Measurements from ENCODE around the gene STARD3. TPM values are rescaled to one million over a fixed set of nuclear protein-coding genes. Genes with fewer than 3 reads are reported as not detected.

The STARD3 gene
- total RNA-seq, 1 experiment from 2014 or later, result 30.1 TPM

DNA sequence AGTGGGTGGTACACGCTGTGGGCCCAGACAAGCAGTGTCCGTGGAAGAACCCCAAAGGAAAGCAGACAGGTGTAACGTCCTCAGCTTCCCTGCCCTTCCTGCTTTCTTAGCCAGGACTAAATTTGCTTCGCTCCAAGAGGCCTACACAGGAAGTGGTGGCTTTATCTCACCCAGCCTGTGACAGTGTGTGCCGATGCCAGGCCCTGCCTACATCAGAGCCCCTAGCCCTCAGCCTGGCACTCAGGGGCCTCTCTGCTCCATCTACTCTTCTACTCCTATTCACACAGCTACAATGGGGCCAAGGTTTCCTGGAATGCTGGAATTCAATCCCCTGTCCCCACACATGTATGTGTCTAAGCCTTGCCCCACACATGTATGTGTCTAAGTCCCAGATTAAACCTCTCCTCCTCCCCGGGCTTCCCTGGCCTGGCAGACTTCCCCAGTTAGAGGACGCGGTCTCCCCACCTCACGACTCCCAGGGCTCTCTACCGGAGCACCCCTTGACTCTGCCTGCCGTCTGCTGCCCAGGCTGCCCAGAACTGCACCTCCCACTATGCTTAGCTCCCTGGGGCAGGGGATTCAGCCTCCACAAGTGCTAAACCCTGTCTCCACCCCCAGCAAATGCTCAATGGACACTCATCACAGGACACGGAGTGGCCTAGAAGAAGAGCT lies 42.7 kb downstream of the STARD3 start:
- intact Hi-C loops (cut with micrococcal nuclease), result no loop called here
- Mint-ChIP-seq H3K4me3 (ENCODE audit: unreplicated experiment) (no peak overlapping the region), H3K36me3 (ENCODE audit: insufficient read depth, unreplicated experiment) (no peaks in the 10 kb centered on the region), H3K4me1 (ENCODE audit: insufficient read depth, unreplicated experiment) (peaks cover 4% of the 10 kb centered on the region), H3K27me3 (ENCODE audit: insufficient read depth, unreplicated experiment) (no peaks in the 10 kb centered on the region), H3K9me3 (ENCODE audit: unreplicated experiment) (no peaks in the 10 kb centered on the region), H3K27ac (ENCODE audit: low read depth, unreplicated experiment) (no peak overlapping the region)
- BruUV-seq (replicated peaks), result no TSS peak
- POLR2A ChIA-PET, result interaction anchor here (1.0 kb wide), 1 partner anchor 20 kb away, joined by 3 read pairs; the partner anchor contains the start of gene ERBB2
- CTCF ChIA-PET, result interaction anchor here (0.6 kb wide), 1 partner anchor 310 kb away, joined by 3 read pairs; no protein-coding TSS in a partner anchor
- TF ChIP-seq, protein P1, sequence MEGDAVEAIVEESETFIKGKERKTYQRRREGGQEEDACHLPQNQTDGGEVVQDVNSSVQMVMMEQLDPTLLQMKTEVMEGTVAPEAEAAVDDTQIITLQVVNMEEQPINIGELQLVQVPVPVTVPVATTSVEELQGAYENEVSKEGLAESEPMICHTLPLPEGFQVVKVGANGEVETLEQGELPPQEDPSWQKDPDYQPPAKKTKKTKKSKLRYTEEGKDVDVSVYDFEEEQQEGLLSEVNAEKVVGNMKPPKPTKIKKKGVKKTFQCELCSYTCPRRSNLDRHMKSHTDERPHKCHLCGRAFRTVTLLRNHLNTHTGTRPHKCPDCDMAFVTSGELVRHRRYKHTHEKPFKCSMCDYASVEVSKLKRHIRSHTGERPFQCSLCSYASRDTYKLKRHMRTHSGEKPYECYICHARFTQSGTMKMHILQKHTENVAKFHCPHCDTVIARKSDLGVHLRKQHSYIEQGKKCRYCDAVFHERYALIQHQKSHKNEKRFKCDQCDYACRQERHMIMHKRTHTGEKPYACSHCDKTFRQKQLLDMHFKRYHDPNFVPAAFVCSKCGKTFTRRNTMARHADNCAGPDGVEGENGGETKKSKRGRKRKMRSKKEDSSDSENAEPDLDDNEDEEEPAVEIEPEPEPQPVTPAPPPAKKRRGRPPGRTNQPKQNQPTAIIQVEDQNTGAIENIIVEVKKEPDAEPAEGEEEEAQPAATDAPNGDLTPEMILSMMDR (IDR thresholded peaks at IDR 0.05; ENCODE audit: unreplicated experiment), result no peak
- DNase-seq (ENCODE audit: unreplicated experiment), result no peak

DNA sequence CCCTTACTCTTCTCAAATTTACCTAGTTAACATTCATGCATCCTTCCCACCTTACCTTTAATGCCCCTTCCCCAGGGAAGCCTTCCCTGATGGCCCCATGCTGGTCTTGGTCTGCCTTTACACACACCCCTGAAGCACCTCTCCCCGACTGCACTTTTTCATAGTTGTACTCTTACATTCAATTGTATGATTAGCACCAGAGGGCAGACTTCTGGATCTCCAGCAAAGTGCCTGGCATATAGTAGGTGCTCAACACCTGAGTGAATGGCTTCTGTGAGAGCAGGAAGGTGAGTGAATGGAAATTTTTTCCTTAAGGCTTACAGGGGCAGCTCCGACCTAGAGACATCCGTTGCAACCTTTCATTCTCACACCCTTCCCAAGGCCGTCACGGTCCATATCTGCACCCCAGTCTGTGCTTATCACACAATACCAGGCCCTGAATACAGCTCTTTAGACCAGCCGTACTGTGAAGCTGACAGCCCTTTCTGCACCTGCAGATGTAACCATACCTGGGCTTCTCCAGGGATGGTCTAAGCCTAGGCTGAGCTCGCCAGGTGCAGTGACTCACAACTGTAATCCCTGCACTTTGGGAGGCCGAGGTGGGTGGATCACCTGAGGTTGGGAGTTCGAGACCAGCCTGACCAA lies 46.5 kb downstream of the STARD3 start:
- CTCF ChIA-PET, result interaction anchor here (0.6 to 1.6 kb wide), 3 partner anchors 30 to 70 kb away, joined by 3 to 4 read pairs (median 4); no protein-coding TSS in a partner anchor
- no peak for DNase-seq (ENCODE audit: unreplicated experiment)
- Mint-ChIP-seq H3K36me3 (ENCODE audit: insufficient read depth, unreplicated experiment) (peaks cover 11% of the 10 kb centered on the region), H3K4me3 (ENCODE audit: unreplicated experiment) (no peak overlapping the region), H3K27ac (ENCODE audit: low read depth, unreplicated experiment) (no peak overlapping the region), H3K9me3 (ENCODE audit: unreplicated experiment) (no peaks in the 10 kb centered on the region), H3K4me1 (ENCODE audit: insufficient read depth, unreplicated experiment) (peaks cover 6% of the 10 kb centered on the region), H3K27me3 (ENCODE audit: insufficient read depth, unreplicated experiment) (no peaks in the 10 kb centered on the region)
- POLR2A ChIA-PET, result interaction anchor here (1.3 kb wide), 1 partner anchor 28 kb away, joined by 4 read pairs; no protein-coding TSS in a partner anchor
- intact Hi-C loops (cut with micrococcal nuclease), result no loop called here
- no TSS peak for BruUV-seq (replicated peaks)
- TF ChIP-seq, protein P1 (IDR thresholded peaks at IDR 0.05; ENCODE audit: unreplicated experiment), result no peak

DNA sequence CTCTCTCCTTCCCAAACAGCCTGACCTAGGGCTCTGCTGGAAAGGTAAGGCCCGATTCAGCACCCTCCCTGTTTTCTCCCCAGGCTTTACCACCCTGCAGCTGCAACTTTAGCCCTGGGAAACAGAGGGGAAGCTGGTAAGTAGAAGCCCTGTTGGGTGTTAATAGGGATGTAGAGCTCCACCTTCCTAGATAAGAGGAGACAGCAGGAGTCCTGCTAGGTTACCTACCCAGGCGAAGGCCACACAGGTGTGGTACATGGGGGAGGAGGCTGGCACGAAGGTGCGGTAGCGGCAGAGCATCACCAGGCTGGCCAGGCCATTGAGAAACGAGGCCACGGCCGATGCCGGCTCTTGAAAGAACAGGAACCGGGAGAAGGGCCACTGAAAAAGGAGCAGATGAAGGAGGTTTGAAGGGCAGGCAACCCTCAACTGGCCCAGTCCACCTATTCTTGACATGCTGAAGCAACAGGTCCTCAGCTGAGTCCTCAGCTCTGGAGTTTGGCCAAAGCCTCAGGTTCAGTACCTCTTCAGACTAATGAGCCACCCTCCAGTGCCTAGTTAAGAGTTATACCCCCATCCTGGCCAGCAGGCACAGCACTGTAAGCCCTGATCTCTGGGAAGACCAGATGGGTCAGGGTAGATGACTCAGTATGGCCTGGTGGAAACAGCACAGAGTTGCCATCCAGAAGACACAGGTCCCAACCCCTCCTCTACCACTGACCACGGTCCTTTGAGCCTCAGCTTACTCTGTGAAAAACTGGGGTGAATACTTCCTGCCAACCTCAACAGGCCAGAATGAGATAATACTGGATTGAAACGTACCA lies 47.6 kb downstream of the STARD3 start:
- no peaks in the 10 kb centered on the region for H3K27me3 Mint-ChIP-seq (ENCODE audit: insufficient read depth, unreplicated experiment)
- no peaks in the 10 kb centered on the region for H3K9me3 Mint-ChIP-seq (ENCODE audit: unreplicated experiment)
- CTCF ChIA-PET, result interaction anchor here (0.6 to 1.6 kb wide), 4 partner anchors 13 to 236 kb away, joined by 3 to 5 read pairs (median 4); no protein-coding TSS in a partner anchor
- no peak overlapping the region for H3K27ac Mint-ChIP-seq (ENCODE audit: low read depth, unreplicated experiment)
- H3K36me3 Mint-ChIP-seq (ENCODE audit: insufficient read depth, unreplicated experiment), result peaks cover 11% of the 10 kb centered on the region
- no peak overlapping the region for H3K4me3 Mint-ChIP-seq (ENCODE audit: unreplicated experiment)
- intact Hi-C loops (cut with micrococcal nuclease), result loop anchor here (5.0 kb wide), 2 partner anchors 47 to 58 kb away; partner anchors contain the start of gene STARD3
- H3K4me1 Mint-ChIP-seq (ENCODE audit: insufficient read depth, unreplicated experiment), result peaks cover 14% of the 10 kb centered on the region
- no TSS peak for BruUV-seq (replicated peaks)
- DNase-seq (ENCODE audit: unreplicated experiment), result no peak
- TF ChIP-seq, protein P1 (IDR thresholded peaks at IDR 0.05; ENCODE audit: unreplicated experiment), result no peak
- POLR2A ChIA-PET, result interaction anchor here (1.3 kb wide), 1 partner anchor 29 kb away, joined by 4 read pairs; no protein-coding TSS in a partner anchor
